OCI-LY1 (cell line): ENCODE measurements around the gene ROR1.
A peak's percentile ranks its signal among the peaks of the same experiment; 100 is the strongest.

Source experiments
- H2AFZ ChIP-seq: fragments of 200-600 bp; sonication (generic), shearing (Covaris generic); 2 replicates; pipeline ENCODE4 v1.6.0; 2014; ENCODE audit warnings: antibody characterized with exemption, mild to moderate bottlenecking, low read length
- H3F3A ChIP-seq: fragments of 200-600 bp; sonication (generic), shearing (Covaris generic); 2 replicates; pipeline ENCODE4 v1.6.0; 2014; ENCODE audit warnings: mild to moderate bottlenecking, antibody characterized with exemption, low read length, moderate library complexity; ENCODE audit not compliant: insufficient read depth
- H3K27ac ChIP-seq: fragments of 200-600 bp; sonication (generic); 2 replicates; pipeline ENCODE4 v1.5.1; 2014; ENCODE audit warnings: low read length, mixed run types, mild to moderate bottlenecking, low read depth; ENCODE audit not compliant: poor library complexity, severe bottlenecking
- H3K27me3 ChIP-seq: fragments of 200-600 bp; sonication (generic); 2 replicates; pipeline ENCODE4 v1.6.0; 2014; ENCODE audit warnings: antibody characterized with exemption, mild to moderate bottlenecking, low read length, moderate library complexity; ENCODE audit not compliant: insufficient read depth
- H3K36me3 ChIP-seq: fragments of 200-600 bp; sonication (generic); 2 replicates; pipeline ENCODE4 v1.6.1; 2014; ENCODE audit warnings: mild to moderate bottlenecking, antibody characterized with exemption, low read length, moderate library complexity, mixed read lengths; ENCODE audit not compliant: insufficient read depth
- H3K4me1 ChIP-seq: fragments of 200-600 bp; sonication (generic); 2 replicates; pipeline ENCODE4 v1.5.1; 2014; ENCODE audit warnings: mild to moderate bottlenecking, low read length, moderate library complexity; ENCODE audit not compliant: insufficient read depth, severe bottlenecking
- H3K4me2 ChIP-seq: fragments of 200-600 bp; sonication (generic), shearing (Covaris generic); 2 replicates; pipeline ENCODE4 v1.6.1; 2014; ENCODE audit warnings: low read length
- H3K4me3 ChIP-seq: fragments of 200-600 bp; sonication (generic); 2 replicates; pipeline ENCODE4 v1.5.1; 2014; ENCODE audit warnings: low read length, low read depth, mild to moderate bottlenecking, mixed read lengths; ENCODE audit not compliant: poor library complexity, severe bottlenecking
- H3K79me2 ChIP-seq: fragments of 200-600 bp; shearing (Covaris generic); 2 replicates; pipeline ENCODE4 v1.6.1; 2016; ENCODE audit warnings: mixed run types, low read length, mixed read lengths; ENCODE audit not compliant: insufficient read depth
- H3K9ac ChIP-seq: fragments of 200-600 bp; sonication (generic), shearing (Covaris generic); 2 replicates; pipeline ENCODE4 v1.6.1; 2014; ENCODE audit warnings: mild to moderate bottlenecking, low read length, mixed read lengths
- H3K9me2 ChIP-seq: fragments of 200-600 bp; sonication (generic), shearing (Covaris generic); 2 replicates; pipeline ENCODE4 v1.6.1; 2014; ENCODE audit warnings: low read depth, mild to moderate bottlenecking, low read length, mixed read lengths
- H3K9me3 ChIP-seq: fragments of 200-600 bp; shearing (Covaris generic); 2 replicates; pipeline ENCODE4 v1.6.1; 2014; ENCODE audit warnings: low read length, mixed read lengths
- H4K20me1 ChIP-seq: fragments of 200-600 bp; sonication (generic), shearing (Covaris generic); 2 replicates; pipeline ENCODE4 v1.6.0; 2016; ENCODE audit warnings: mild to moderate bottlenecking, low read length; ENCODE audit not compliant: insufficient read depth
- CTCF ChIP-seq: fragments of 200-600 bp; sonication (generic), shearing (Covaris generic); IDR thresholded peaks from 2 replicates; pipeline ENCODE4 v1.5.1; 2017; ENCODE audit warnings: mild to moderate bottlenecking, antibody characterized with exemption, low read length, moderate library complexity, mixed read lengths
- EZH2 ChIP-seq: fragments of 200-600 bp; sonication (generic), shearing (Covaris generic); IDR thresholded peaks from 2 replicates; pipeline ENCODE4 v1.8.0; 2017; ENCODE audit warnings: borderline replicate concordance, mixed run types, mild to moderate bottlenecking, antibody characterized with exemption, low read length, moderate library complexity, mixed read lengths

Gene ROR1

GRCh38 chr1:63828322-63829044, 54.7 kb downstream of the ROR1 start:
- TF ChIP-seq CTCF: no peak
- H2AFZ ChIP-seq: no peak overlapping the region
- no peaks in the 10 kb centered on the region for H4K20me1 ChIP-seq
- H3K4me3 ChIP-seq: no peak overlapping the region
- H3K4me2 ChIP-seq: no peak overlapping the region
- peak overlapping the region; percentile 39 for H3K27ac ChIP-seq
- H3K27me3 ChIP-seq: no peaks in the 10 kb centered on the region
- no peaks in the 10 kb centered on the region for H3K9me3 ChIP-seq
- H3K36me3 ChIP-seq: no peaks in the 10 kb centered on the region
- H3K4me1 ChIP-seq: peaks cover 12% of the 10 kb centered on the region
- no peaks in the 10 kb centered on the region for H3K79me2 ChIP-seq
- no peaks in the 10 kb centered on the region for H3F3A ChIP-seq
- no peaks in the 10 kb centered on the region for H3K9me2 ChIP-seq
- no peak overlapping the region for H3K9ac ChIP-seq

- H3K27ac ChIP-seq: no peak overlapping the region
- H3K36me3 ChIP-seq: no peaks in the 10 kb centered on the region
- H3K27me3 ChIP-seq: no peaks in the 10 kb centered on the region
- no peaks in the 10 kb centered on the region for H4K20me1 ChIP-seq
- H2AFZ ChIP-seq: no peak overlapping the region
- no peaks in the 10 kb centered on the region for H3K9me2 ChIP-seq
- no peak overlapping the region for H3K4me2 ChIP-seq
- no peak overlapping the region for H3K9ac ChIP-seq
- H3F3A ChIP-seq: no peaks in the 10 kb centered on the region
- no peak overlapping the region for H3K4me3 ChIP-seq
- TF ChIP-seq CTCF: no peak
- no peak for TF ChIP-seq EZH2
- peaks cover 12% of the 10 kb centered on the region for H3K4me1 ChIP-seq
- no peaks in the 10 kb centered on the region for H3K9me3 ChIP-seq
- no peaks in the 10 kb centered on the region for H3K79me2 ChIP-seq
Measured at GRCh38 chr1:63829349-63830327, 55.8 kb downstream of the ROR1 start.

GRCh38 chr1:63831409-63831808, 57.6 kb downstream of the ROR1 start:
- no peaks in the 10 kb centered on the region for H3K9me2 ChIP-seq
- no peaks in the 10 kb centered on the region for H3K79me2 ChIP-seq
- H2AFZ ChIP-seq: no peak overlapping the region
- H3F3A ChIP-seq: no peaks in the 10 kb centered on the region
- no peaks in the 10 kb centered on the region for H3K36me3 ChIP-seq
- no peak overlapping the region for H3K4me2 ChIP-seq
- no peaks in the 10 kb centered on the region for H3K27me3 ChIP-seq
- H3K27ac ChIP-seq: no peak overlapping the region
- no peak for TF ChIP-seq CTCF
- no peak for TF ChIP-seq EZH2
- peaks cover 12% of the 10 kb centered on the region for H3K4me1 ChIP-seq
- H3K9ac ChIP-seq: no peak overlapping the region
- no peaks in the 10 kb centered on the region for H3K9me3 ChIP-seq
- H4K20me1 ChIP-seq: no peaks in the 10 kb centered on the region
- H3K4me3 ChIP-seq: no peak overlapping the region
